ENCODE measurements around the gene CRYBG3. TPM values are rescaled to one million over a fixed set of nuclear protein-coding genes. Genes with fewer than 3 reads are reported as not detected.

Gene CRYBG3
- total and polyA plus RNA-seq, 2 donors from 2014 or later: 3.1 to 20.7 TPM

GRCh38 chr3:97817965-97818364, 3.8 kb upstream of the CRYBG3 start:
- no peaks in the 10 kb centered on the region for H3K27me3 ChIP-seq (ENCODE audit: control insufficient read depth, insufficient read depth, low read length)
- TF ChIP-seq, protein P1, sequence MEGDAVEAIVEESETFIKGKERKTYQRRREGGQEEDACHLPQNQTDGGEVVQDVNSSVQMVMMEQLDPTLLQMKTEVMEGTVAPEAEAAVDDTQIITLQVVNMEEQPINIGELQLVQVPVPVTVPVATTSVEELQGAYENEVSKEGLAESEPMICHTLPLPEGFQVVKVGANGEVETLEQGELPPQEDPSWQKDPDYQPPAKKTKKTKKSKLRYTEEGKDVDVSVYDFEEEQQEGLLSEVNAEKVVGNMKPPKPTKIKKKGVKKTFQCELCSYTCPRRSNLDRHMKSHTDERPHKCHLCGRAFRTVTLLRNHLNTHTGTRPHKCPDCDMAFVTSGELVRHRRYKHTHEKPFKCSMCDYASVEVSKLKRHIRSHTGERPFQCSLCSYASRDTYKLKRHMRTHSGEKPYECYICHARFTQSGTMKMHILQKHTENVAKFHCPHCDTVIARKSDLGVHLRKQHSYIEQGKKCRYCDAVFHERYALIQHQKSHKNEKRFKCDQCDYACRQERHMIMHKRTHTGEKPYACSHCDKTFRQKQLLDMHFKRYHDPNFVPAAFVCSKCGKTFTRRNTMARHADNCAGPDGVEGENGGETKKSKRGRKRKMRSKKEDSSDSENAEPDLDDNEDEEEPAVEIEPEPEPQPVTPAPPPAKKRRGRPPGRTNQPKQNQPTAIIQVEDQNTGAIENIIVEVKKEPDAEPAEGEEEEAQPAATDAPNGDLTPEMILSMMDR (IDR thresholded peaks at IDR 0.05; ENCODE audit: borderline replicate concordance, extremely low read depth, insufficient read depth): no peak
- no peak overlapping the region for H3K9ac ChIP-seq (ENCODE audit: low read length in 3 of 3)
- DNase-seq (no peak), FAIRE-seq (no peak)
- H3K27ac ChIP-seq (ENCODE audit: low read depth in 2 of 2, low read length in 2 of 2): no peak overlapping the region
- intact Hi-C loops (cut with DNase I): no loop called here
- no peaks in the 10 kb centered on the region for H3K4me1 ChIP-seq (ENCODE audit: control insufficient read depth in 2 of 3, insufficient read depth in 2 of 3, low read depth in 1 of 3, low read length in 3 of 3)
- H3K9me3 ChIP-seq (ENCODE audit: control insufficient read depth in 2 of 3, insufficient read depth in 1 of 3, low read length in 3 of 3): no peaks in the 10 kb centered on the region
- H3K4me3 ChIP-seq (ENCODE audit: low read length in 3 of 3): no peak overlapping the region
- H3K36me3 ChIP-seq (ENCODE audit: control insufficient read depth in 2 of 3, insufficient read depth in 3 of 3, low read length in 3 of 3): no peaks in the 10 kb centered on the region

DNA sequence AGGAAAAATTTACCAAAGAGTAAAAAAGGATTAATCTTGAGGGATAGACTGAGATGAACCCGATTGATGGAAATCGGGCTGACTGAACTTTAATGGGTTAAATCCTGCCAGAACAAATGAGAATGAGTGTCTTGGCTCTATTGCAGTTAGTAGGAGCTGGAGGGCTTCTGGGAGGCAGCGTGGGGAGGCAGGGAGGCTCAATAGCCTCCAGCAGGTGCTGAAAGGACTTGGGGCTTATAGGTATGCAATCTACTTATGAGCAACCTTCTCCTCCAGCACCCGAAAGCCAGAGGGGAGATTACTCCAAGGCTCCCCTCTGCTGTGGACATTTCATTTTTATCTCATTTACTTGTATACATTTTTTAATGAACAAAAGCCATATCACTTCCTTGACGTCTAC, 1.0 kb upstream of the CRYBG3 start:
- H3K27me3 ChIP-seq (ENCODE audit: control insufficient read depth, insufficient read depth, low read length): no peaks in the 10 kb centered on the region
- no peak for DNase-seq
- H3K4me3 ChIP-seq (ENCODE audit: low read length in 3 of 3): peak overlapping the region in 2 of 3 donors; percentile 76 to 81
- no peaks in the 10 kb centered on the region for H3K9me3 ChIP-seq (ENCODE audit: control insufficient read depth in 2 of 3, insufficient read depth in 1 of 3, low read length in 3 of 3)
- FAIRE-seq: no peak
- H3K27ac ChIP-seq (ENCODE audit: low read depth in 2 of 2, low read length in 2 of 2): no peak overlapping the region
- intact Hi-C loops (cut with DNase I): no loop called here
- TF ChIP-seq, protein P1 (IDR thresholded peaks at IDR 0.05; ENCODE audit: borderline replicate concordance, extremely low read depth, insufficient read depth): no peak
- H3K9ac ChIP-seq (ENCODE audit: low read length in 3 of 3): peak overlapping the region in 2 of 3 donors; percentile 35 to 84
- H3K36me3 ChIP-seq (ENCODE audit: control insufficient read depth in 2 of 3, insufficient read depth in 3 of 3, low read length in 3 of 3): no peaks in the 10 kb centered on the region
- no peaks in the 10 kb centered on the region for H3K4me1 ChIP-seq (ENCODE audit: control insufficient read depth in 2 of 3, insufficient read depth in 2 of 3, low read depth in 1 of 3, low read length in 3 of 3)

DNA sequence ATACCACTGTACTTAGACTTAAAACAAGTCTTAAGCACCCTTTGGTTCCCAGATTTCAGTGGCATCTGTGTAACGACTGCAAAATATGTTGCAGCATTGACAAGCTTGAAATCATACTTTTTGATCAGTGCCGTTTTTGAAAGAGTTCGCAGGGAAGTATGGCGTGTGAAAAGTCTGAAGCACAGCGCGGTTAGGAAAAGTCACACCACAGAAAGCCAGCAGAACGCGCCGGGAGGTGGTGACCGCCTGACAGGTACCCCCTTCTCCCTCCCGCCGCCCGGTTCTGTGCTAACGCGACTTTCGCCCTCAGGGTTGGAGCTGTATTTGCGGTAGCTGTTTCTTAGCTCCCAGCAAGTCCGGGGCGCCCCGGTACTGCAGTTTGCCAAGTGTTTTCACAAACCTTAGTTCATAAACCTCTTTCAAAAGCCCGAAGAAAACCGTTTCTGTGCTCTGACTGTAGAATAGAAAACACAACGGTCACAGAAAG, 481 bp upstream of the CRYBG3 start:
- Histone ChIP-seq H3K9me3 (ENCODE audit: control insufficient read depth in 2 of 3, insufficient read depth in 1 of 3, low read length in 3 of 3) (no peaks in the 10 kb centered on the region), H3K36me3 (ENCODE audit: control insufficient read depth in 2 of 3, insufficient read depth in 3 of 3, low read length in 3 of 3) (no peaks in the 10 kb centered on the region), H3K27ac (ENCODE audit: low read depth in 2 of 2, low read length in 2 of 2) (peak overlapping the region; percentile 70), H3K4me1 (ENCODE audit: control insufficient read depth in 2 of 3, insufficient read depth in 2 of 3, low read depth in 1 of 3, low read length in 3 of 3) (no peaks in the 10 kb centered on the region), H3K4me3 (ENCODE audit: low read length in 3 of 3) (peak overlapping the region; percentile 66 to 81 (median 76)), H3K27me3 (ENCODE audit: control insufficient read depth, insufficient read depth, low read length) (no peaks in the 10 kb centered on the region), H3K9ac (ENCODE audit: low read length in 3 of 3) (peak overlapping the region; percentile 32 to 84 (median 35))
- peak in 2 of 5 donors; percentile 63 to 86 for DNase-seq
- TF ChIP-seq, protein P1 (IDR thresholded peaks at IDR 0.05; ENCODE audit: borderline replicate concordance, extremely low read depth, insufficient read depth): no peak
- intact Hi-C loops (cut with DNase I): no loop called here
- no peak for FAIRE-seq

- DNase-seq (peak; percentile 53 to 81 (median 65)), FAIRE-seq (no peak)
- Histone ChIP-seq H3K27me3 (ENCODE audit: control insufficient read depth, insufficient read depth, low read length) (no peaks in the 10 kb centered on the region), H3K9me3 (ENCODE audit: control insufficient read depth in 2 of 3, insufficient read depth in 1 of 3, low read length in 3 of 3) (no peaks in the 10 kb centered on the region), H3K9ac (ENCODE audit: low read length in 3 of 3) (peak overlapping the region; percentile 61 to 86 (median 84)), H3K4me1 (ENCODE audit: control insufficient read depth in 2 of 3, insufficient read depth in 2 of 3, low read depth in 1 of 3, low read length in 3 of 3) (no peaks in the 10 kb centered on the region), H3K27ac (ENCODE audit: low read depth in 2 of 2, low read length in 2 of 2) (peak overlapping the region; percentile 70 to 76), H3K36me3 (ENCODE audit: control insufficient read depth in 2 of 3, insufficient read depth in 3 of 3, low read length in 3 of 3) (no peaks in the 10 kb centered on the region), H3K4me3 (ENCODE audit: low read length in 3 of 3) (peak overlapping the region; percentile 81 to 85 (median 81))
- TF ChIP-seq, protein P1 (IDR thresholded peaks at IDR 0.05; ENCODE audit: borderline replicate concordance, extremely low read depth, insufficient read depth): no peak
- intact Hi-C loops (cut with DNase I): no loop called here
Measured at GRCh38 chr3:97822359-97822775, 556 bp downstream of the CRYBG3 start.

Measured in kidney (tissue), 14 donors.